Hematopoietic multipotent progenitor cell treated with erythropoietin and hydrocortisone succinate and interleukin-3 and kit ligand, for 4 days (in vitro differentiated cells): ENCODE data around the gene DNAJC30.

Experiments
- DNase-seq: peaks from one replicate; pipeline ENCODE4 v3.0.0-alpha.2; 2015

DNAJC30 gene

DNA sequence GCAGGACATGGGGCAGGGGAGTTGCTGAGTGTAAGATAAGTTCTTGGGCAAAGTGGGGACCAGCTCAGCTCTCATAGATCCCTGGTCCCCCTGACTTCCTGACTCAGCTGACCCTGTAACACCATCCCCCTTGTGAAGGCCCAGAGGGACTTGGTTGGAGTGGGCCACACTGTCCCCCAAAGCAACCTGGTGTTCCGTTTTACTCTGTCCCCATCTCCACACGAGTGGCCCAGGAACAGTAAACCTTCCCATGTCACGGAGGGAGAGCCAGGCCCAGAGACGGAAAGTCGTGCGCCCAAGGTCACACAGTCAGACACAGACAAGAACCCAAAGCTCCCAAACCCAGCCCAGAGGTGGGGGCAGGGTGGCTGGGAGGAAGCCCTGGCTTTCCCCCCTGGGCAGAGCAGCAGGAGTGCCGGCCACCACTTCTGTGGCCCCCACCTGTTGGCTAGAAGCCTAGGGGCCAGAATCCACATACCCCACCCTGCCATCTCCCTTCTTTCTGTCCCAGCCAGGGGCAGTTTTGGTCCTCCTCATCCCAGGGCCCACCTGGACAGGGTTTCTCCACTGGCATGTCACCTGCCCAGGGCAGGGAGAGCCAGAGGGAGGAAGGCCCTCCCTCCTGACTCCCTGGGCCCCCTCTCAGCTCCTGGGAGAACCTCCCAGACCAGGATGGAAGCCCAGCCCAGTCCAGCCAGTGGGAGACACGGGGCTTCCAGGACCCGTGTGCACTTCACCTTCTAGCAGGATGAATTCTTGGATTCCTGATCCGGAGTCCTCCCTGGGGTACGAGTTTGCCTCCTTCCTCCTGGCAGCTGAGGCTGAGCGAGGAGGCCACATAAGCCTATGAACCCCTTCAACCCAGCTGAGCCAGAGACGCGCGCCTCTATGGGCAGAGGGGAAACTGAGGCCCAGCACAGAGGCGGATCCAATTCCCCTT is 36.2 kb downstream of the DNAJC30 start:
- no peak for DNase-seq

DNA sequence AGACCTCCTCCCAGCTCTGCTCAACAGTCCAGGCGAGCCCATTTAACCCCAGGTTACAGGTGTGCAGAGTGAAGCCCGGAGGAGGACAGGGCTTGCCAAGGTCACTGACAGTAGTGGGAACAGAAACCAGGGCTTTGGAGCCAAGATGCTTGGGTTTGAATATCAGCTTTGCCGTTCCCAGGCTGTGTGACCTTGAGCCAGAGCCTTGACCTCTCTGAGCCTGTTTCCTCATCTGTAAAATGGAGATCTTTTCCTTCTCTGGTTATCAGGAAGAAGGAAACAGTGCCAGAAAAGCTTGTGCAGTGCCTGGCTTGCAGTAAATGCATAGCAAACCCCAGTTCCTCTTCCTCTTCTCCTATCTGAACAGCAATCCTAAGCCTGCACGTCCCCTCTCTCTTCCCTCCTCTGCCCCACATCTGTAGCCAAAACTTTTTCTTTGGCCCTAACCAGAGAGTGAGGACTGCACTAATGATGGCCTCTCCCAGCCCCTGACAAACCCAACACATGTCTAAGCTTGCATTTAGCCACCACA is 37.5 kb downstream of the DNAJC30 start:
- no peak for DNase-seq

DNA sequence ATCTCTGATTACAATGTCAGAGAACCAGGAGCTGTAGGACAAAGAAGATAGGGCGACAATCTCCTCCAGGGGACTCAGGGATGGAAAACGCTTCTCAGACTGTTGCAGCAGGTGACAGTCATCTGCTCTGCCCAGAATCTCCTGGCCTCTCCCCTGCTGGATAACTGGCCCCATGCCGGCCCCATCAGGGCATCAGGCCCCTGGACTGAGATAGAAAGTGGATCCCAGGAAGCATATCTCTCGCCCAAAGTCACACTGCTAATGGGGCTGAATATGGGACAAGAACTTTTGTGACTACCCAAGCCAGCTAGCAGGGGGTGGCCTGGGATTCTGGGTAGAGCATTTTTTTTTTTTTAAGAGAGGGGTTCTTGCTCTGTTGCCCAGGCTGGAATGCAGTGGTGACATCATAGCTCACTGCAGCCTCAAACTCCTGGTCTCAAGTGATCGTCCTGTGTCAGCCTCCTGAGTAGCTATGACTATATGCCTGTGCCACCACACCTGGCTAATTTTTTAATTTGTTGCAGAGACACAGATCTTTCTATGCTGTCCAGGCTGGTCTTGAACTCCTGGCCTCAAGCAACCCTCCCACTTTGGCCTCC is 38.5 kb downstream of the DNAJC30 start:
- no peak for DNase-seq

DNA sequence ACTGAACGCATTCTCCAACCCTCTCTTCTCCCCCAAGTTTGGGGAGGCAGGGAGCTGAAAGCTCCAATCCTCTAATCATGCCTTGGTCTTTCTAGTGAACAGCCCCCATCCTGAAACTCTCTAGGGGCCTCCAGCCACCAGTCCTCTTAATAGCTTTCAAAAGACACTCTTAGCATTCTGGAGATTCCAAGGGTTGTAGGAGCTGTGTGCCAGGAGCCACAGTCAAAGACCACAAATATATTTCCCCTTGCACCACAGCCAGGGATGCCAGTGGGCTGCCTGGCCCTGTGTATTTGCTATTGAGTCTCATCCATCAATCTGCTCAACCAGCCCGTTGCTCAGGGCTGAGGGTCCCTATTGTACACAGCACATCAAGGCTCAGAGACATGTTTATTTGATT is 40.4 kb downstream of the DNAJC30 start:
- DNase-seq = no peak

DNA sequence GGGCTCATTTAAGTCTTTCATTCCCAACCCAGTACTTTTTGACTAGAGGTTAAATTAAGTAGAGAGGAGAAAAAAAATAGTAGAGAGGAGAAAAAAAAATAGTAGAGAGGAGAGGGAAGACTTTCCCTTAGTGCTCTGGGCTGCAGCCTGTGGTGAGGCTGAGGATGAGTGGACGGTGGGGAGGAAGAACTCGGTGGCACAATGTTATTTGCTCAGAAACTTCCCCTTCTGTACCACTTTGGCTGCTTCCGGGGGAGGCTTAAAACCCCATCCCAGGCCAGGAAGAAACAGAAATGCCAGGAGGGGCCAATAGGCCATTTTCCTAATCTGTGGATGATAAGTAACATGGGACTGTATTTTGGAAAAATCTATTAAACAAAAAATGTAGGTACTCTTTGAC is 44.3 kb downstream of the DNAJC30 start:
- DNase-seq = no peak

DNA sequence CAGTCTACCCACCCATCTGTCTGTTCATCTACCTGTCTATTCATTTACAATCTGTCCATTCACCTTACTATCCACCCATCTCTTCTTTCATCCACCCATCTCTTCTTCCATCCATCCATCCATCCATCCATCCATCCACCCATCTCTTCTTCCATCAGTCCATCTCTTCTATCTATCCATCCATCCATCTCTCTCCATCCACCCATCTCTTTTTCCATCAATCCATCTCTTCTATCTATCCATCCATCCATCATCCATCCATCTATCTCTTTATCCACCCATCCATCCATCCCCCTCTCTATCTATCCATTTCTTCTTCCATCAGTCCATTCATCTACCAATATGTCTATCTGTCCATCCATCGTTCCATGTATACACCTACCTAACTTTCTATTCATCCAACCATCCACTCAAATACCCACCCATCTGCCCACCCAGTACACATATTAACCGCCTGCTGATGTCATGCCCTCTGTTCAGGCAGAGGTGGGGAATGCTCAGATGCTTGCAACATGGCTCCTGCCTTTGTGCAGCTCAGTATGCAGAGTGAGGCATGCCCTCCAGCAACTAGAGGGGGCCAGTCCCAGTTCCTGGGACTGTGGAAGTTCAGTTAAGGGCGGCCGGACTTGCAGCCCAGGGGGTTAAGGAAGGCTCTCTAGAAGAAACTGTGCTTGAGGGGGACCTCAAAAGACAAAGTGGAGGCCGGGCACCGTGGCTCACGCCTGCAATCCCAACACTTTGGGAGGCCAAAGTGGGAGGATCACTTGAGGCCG is 47.6 kb downstream of the DNAJC30 start:
- DNase-seq = no peak

DNA sequence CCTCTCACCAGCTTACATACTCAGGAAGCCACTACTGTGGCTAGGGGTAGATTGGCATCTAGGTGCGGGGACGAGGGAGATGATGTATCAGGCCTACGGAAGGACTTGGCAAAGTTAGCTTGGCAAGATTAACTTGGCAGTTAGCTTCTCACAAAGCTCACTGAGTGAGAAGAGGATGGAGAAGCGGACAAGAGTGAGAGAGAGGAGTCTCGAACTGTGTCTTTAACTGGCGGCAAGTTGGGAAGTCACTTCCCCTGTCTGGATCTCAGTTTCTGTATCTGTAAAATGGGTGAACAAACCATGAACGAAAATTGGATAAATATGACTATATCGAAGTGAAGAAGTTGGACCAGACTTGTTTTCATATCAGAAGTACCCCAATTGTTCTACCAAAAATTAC is 49.4 kb downstream of the DNAJC30 start:
- DNase-seq = no peak

DNA sequence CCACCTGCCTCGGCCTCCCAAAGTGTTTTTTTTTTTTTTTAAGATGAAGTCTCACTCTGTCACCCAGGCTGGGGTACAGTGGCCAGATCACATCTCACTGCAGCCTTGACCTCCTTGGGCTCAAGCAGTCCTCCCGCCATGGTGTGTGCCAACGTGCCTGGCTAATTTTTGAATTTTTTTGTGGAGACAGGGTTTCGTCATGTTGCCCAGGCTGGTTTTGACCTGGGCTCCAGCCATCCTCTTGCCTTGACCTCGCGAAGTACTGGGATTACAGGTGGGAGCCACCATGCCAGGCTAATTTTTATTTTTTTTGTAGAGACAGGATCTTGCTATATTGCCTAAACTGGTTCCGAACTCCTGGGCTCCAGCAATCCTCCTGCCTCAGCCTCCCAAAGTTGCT is 49.9 kb downstream of the DNAJC30 start:
- no peak for DNase-seq

DNA sequence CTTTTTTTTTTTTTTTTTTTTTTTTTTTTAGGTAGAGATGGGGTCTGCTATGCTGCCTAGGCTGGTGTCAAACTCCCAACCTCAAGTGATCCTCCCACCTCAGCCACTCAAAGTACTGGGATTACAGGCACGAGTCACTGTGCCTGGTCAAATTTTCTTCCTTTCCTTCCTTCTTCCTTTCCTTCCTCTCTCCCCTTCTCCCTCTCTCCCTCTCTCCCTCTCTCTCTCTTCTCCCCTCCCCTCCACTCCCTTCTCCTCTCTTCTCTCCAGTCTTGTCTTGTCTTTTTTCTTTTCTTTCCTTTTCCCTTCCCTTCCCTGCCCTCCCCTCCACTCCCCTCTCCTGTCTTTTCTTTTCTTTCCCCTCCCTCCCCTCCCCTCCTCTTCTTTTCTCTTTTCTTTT is 51.7 kb downstream of the DNAJC30 start:
- no peak for DNase-seq
